ENCODE results near the gene TMEM35B. TPM values are rescaled to one million over a fixed set of nuclear protein-coding genes. Genes with fewer than 3 reads are reported as not detected.

The TMEM35B gene
- total RNA-seq, 3 donors from 2014 or later (not counting 1 experiment from before 2014, with no cell fraction given): 4.1 to 18.5 (median 10.5) TPM

- DNase-seq: no peak
- intact Hi-C loops (cut with micrococcal nuclease): no loop called here
- H3K4me3 ChIP-seq (ENCODE audit: low read length): no peak overlapping the region
- no peak overlapping the region for H3K27ac ChIP-seq (ENCODE audit: low read length)
- peaks cover 6% of the 10 kb centered on the region for H3K36me3 Mint-ChIP-seq
- peaks cover 14% of the 10 kb centered on the region for H3K36me3 ChIP-seq (ENCODE audit: control insufficient read depth, insufficient read depth, low read length)
- H3K4me1 Mint-ChIP-seq: peaks cover 3 to 4% of the 10 kb centered on the region in 2 donors
- no peaks in the 10 kb centered on the region for H3K4me1 ChIP-seq (ENCODE audit: control insufficient read depth, insufficient read depth, low read length)
- H3K27me3 Mint-ChIP-seq (ENCODE audit: low read depth in 2 of 2): no peaks in the 10 kb centered on the region
- no peak overlapping the region for H3K27ac Mint-ChIP-seq
- no peaks in the 10 kb centered on the region for H3K9me3 Mint-ChIP-seq
- H3K27me3 ChIP-seq (ENCODE audit: control insufficient read depth, insufficient read depth, low read length): no peaks in the 10 kb centered on the region
- ATAC-seq: no peak
- H3K9me3 ChIP-seq (ENCODE audit: control insufficient read depth, insufficient read depth, low read length): no peaks in the 10 kb centered on the region
- no peak overlapping the region for H3K4me3 Mint-ChIP-seq
- no peak for TF ChIP-seq CTCF (IDR thresholded peaks at IDR 0.05)
- no CpG with 5 or more reads among the region's 5 CpGs for WGBS (ENCODE audit: insufficient coverage)
These were observed 9.7 kb upstream of the TMEM35B start for GRCh38 chr1:34994878-34995277.

- Mint-ChIP-seq H3K4me1 (peaks cover 10 to 15% of the 10 kb centered on the region in 2 donors), H3K4me3 (no peak overlapping the region), H3K36me3 (no peaks in the 10 kb centered on the region), H3K27ac (no peak overlapping the region), H3K27me3 (ENCODE audit: low read depth in 2 of 2) (no peaks in the 10 kb centered on the region), H3K9me3 (no peaks in the 10 kb centered on the region)
- H3K4me3 ChIP-seq (ENCODE audit: low read length): no peak overlapping the region
- TF ChIP-seq CTCF (IDR thresholded peaks at IDR 0.05): no peak
- no peaks in the 10 kb centered on the region for H3K27me3 ChIP-seq (ENCODE audit: control insufficient read depth, insufficient read depth, low read length)
- peaks cover 11% of the 10 kb centered on the region for H3K36me3 ChIP-seq (ENCODE audit: control insufficient read depth, insufficient read depth, low read length)
- ATAC-seq (no peak), DNase-seq (no peak)
- no peak overlapping the region for H3K27ac ChIP-seq (ENCODE audit: low read length)
- H3K9me3 ChIP-seq (ENCODE audit: control insufficient read depth, insufficient read depth, low read length): no peaks in the 10 kb centered on the region
- peaks cover 18% of the 10 kb centered on the region for H3K4me1 ChIP-seq (ENCODE audit: control insufficient read depth, insufficient read depth, low read length)
- intact Hi-C loops (cut with micrococcal nuclease): no loop called here
These were observed 3.4 kb upstream of the TMEM35B start for GRCh38 chr1:34988581-34988980.

GRCh38 chr1:34988147-34988546 lies 3.0 kb upstream of the TMEM35B start:
- H3K27ac Mint-ChIP-seq: no peak overlapping the region
- ATAC-seq: no peak
- 75% methylated on average over 1 of the region's 2 CpGs for WGBS (ENCODE audit: insufficient coverage)

More at GRCh38 chr1:34988147-34988546, 3.0 kb upstream of the TMEM35B start:
- H3K27me3 ChIP-seq (ENCODE audit: control insufficient read depth, insufficient read depth, low read length): no peaks in the 10 kb centered on the region
- no peak overlapping the region for H3K4me3 ChIP-seq (ENCODE audit: low read length)
- H3K9me3 Mint-ChIP-seq: no peaks in the 10 kb centered on the region
- no peak overlapping the region for H3K4me3 Mint-ChIP-seq
- DNase-seq: no peak
- H3K9me3 ChIP-seq (ENCODE audit: control insufficient read depth, insufficient read depth, low read length): no peaks in the 10 kb centered on the region
- peaks cover 12 to 18% of the 10 kb centered on the region in 2 donors for H3K4me1 Mint-ChIP-seq
- no peaks in the 10 kb centered on the region for H3K27me3 Mint-ChIP-seq (ENCODE audit: low read depth in 2 of 2)
- no peaks in the 10 kb centered on the region for H3K36me3 Mint-ChIP-seq
- no peak for TF ChIP-seq CTCF (IDR thresholded peaks at IDR 0.05)
- intact Hi-C loops (cut with micrococcal nuclease): no loop called here
- peaks cover 21% of the 10 kb centered on the region for H3K4me1 ChIP-seq (ENCODE audit: control insufficient read depth, insufficient read depth, low read length)
- peaks cover 11% of the 10 kb centered on the region for H3K36me3 ChIP-seq (ENCODE audit: control insufficient read depth, insufficient read depth, low read length)
- H3K27ac ChIP-seq (ENCODE audit: low read length): no peak overlapping the region
